ENCODE results near the gene CACNB4. TPM values are rescaled to one million over a fixed set of nuclear protein-coding genes. Genes with fewer than 3 reads are reported as not detected.
"Not testable (repeated sequence)": the region's sequence is repeated elsewhere in the genome, so short reads cannot be mapped to it uniquely, and the experiment has no call there.

Gene CACNB4
- polyA plus RNA-seq, 2 of the 4 experiments (the other 2 are of a cell fraction) = 0.25 to 0.53 TPM

GRCh38 chr2:152093464-152093863 is 5.4 kb downstream of the CACNB4 start:
- no peak for TF ChIP-seq RCOR1 (IDR thresholded peaks at IDR 0.05; ENCODE audit: low read depth, low read length)
- no peak for TF ChIP-seq NR3C1 (IDR thresholded peaks at IDR 0.05)
- no peak for TF ChIP-seq HDAC2 (IDR thresholded peaks at IDR 0.05)
- no peak for TF ChIP-seq EP300 (IDR thresholded peaks at IDR 0.05)
- TF ChIP-seq, protein P1, sequence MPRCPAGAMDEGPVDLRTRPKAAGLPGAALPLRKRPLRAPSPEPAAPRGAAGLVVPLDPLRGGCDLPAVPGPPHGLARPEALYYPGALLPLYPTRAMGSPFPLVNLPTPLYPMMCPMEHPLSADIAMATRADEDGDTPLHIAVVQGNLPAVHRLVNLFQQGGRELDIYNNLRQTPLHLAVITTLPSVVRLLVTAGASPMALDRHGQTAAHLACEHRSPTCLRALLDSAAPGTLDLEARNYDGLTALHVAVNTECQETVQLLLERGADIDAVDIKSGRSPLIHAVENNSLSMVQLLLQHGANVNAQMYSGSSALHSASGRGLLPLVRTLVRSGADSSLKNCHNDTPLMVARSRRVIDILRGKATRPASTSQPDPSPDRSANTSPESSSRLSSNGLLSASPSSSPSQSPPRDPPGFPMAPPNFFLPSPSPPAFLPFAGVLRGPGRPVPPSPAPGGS (IDR thresholded peaks at IDR 0.05) = no peak
- no peak for TF ChIP-seq HOXA7 (CRISPR knock-in tag; IDR thresholded peaks at IDR 0.05)
- TF ChIP-seq ESRRA (IDR thresholded peaks at IDR 0.05; ENCODE audit: borderline replicate concordance, low read length) = no peak
- TF ChIP-seq HOXB5 (CRISPR knock-in tag; IDR thresholded peaks at IDR 0.05) = no peak
- TF ChIP-seq POLR2A (IDR thresholded peaks at IDR 0.05; ENCODE audit: low read length) = no peak
- TF ChIP-seq NPAS2 (CRISPR knock-in tag; IDR thresholded peaks at IDR 0.05; ENCODE audit: borderline replicate concordance) = no peak
- no peak for TF ChIP-seq EHF (CRISPR knock-in tag; IDR thresholded peaks at IDR 0.05)
- no peak for TF ChIP-seq MAZ (IDR thresholded peaks at IDR 0.05; ENCODE audit: borderline replicate concordance, low read depth, low read length)
- DNase-seq (ENCODE audit: low read depth in 1 of 2, low spot score in 1 of 2) = no peak
- CTCF ChIA-PET = no interaction called here
- Histone ChIP-seq H3K4me1 (peaks cover 8% of the 10 kb centered on the region; the same call in 1 of the 3 replicates), H3K4me3 (no peak overlapping the region), H3K9me3 (no peaks in the 10 kb centered on the region), H3K27ac (no peak overlapping the region), H3K4me2 (no peak overlapping the region)
- ATAC-seq = no peak
- POLR2A ChIA-PET = no interaction called here
- WGBS (ENCODE audit: missing lambda C conversion rate) = 86% methylated on average over 2 of the region's 2 CpGs
- FAIRE-seq = no peak

GRCh38 chr2:152092095-152092494 is 6.7 kb downstream of the CACNB4 start:
- 69% methylated on average over 2 of the region's 2 CpGs for WGBS (ENCODE audit: missing lambda C conversion rate)
- no peaks in the 10 kb centered on the region for H3K9me3 ChIP-seq
- FAIRE-seq (no peak), ATAC-seq (no peak), DNase-seq (ENCODE audit: low read depth in 1 of 2, low spot score in 1 of 2) (no peak)
- no peak for TF ChIP-seq ELK1 (IDR thresholded peaks at IDR 0.05; ENCODE audit: low read depth, low read length)
- TF ChIP-seq CHD4 (IDR thresholded peaks at IDR 0.05; ENCODE audit: borderline replicate concordance) = no peak
- TF ChIP-seq KDM1A (IDR thresholded peaks at IDR 0.05; ENCODE audit: low read depth) = no peak
- TF ChIP-seq GATA3 (IDR thresholded peaks at IDR 0.05; ENCODE audit: borderline replicate concordance) = no peak
- no peak for TF ChIP-seq SMC3 (IDR thresholded peaks at IDR 0.05)
- TF ChIP-seq, protein P2, sequence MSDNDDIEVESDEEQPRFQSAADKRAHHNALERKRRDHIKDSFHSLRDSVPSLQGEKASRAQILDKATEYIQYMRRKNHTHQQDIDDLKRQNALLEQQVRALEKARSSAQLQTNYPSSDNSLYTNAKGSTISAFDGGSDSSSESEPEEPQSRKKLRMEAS (IDR thresholded peaks at IDR 0.05) = no peak
- no peak for TF ChIP-seq HES2 (IDR thresholded peaks at IDR 0.05)
- TF ChIP-seq CEBPB (IDR thresholded peaks at IDR 0.05) = no peak
- TF ChIP-seq RARB (CRISPR knock-in tag; IDR thresholded peaks at IDR 0.05) = no peak
- H3K27ac ChIP-seq = no peak overlapping the region
- peaks cover under 1% of the 10 kb centered on the region; the same call in 1 of the 3 replicates for H3K4me1 ChIP-seq
- no peak overlapping the region for H3K4me3 ChIP-seq
- ChIA-PET CTCF (no interaction called here), POLR2A (no interaction called here)
- H3K4me2 ChIP-seq = no peak overlapping the region

GRCh38 chr2:152090726-152091125 is 8.1 kb downstream of the CACNB4 start:
- H3K27ac ChIP-seq; ATAC-seq; H3K9me3 ChIP-seq; FAIRE-seq; DNase-seq (ENCODE audit: low read depth in 1 of 2, low spot score in 1 of 2); POLR2A ChIA-PET; H3K4me2 ChIP-seq; H3K4me1 ChIP-seq; H3K4me3 ChIP-seq: not testable (repeated sequence)
- 82% methylated on average over 4 of the region's 4 CpGs for WGBS (ENCODE audit: missing lambda C conversion rate)
- CTCF ChIA-PET = interaction anchor here (0.6 kb wide), 1 partner anchor 19 kb away, joined by 3 read pairs; no protein-coding TSS in a partner anchor

DNA sequence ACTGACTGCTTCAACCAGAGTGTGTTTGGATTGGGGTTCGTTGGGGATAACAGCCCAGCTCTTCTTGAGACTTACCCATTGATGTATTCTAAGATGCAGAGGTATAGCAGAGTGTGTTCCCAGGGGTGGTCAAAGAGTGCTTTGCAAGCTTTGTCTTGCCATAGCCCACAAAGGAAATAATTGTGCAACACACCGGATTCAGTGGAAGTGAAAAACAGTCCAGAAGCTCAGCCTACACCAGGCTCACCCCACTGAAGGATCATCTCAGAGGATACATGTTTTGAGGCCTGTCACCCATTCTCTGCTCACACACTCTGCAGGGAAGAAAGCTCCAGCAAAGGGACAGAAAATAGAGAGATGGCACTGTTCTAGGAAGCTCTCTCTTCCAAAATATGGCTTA is 9.6 kb downstream of the CACNB4 start:
- CTCF ChIA-PET = no interaction called here
- ATAC-seq (no peak), FAIRE-seq (no peak), DNase-seq (ENCODE audit: low read depth in 1 of 2, low spot score in 1 of 2) (no peak)
- Histone ChIP-seq H3K27ac (no peak overlapping the region), H3K4me3 (no peak overlapping the region), H3K4me1 (no peaks in the 10 kb centered on the region), H3K9me3 (no peaks in the 10 kb centered on the region), H3K4me2 (no peak overlapping the region)
- POLR2A ChIA-PET = no interaction called here
- WGBS (ENCODE audit: missing lambda C conversion rate) = 58% methylated on average over 2 of the region's 2 CpGs
- TF ChIP-seq, protein P3, sequence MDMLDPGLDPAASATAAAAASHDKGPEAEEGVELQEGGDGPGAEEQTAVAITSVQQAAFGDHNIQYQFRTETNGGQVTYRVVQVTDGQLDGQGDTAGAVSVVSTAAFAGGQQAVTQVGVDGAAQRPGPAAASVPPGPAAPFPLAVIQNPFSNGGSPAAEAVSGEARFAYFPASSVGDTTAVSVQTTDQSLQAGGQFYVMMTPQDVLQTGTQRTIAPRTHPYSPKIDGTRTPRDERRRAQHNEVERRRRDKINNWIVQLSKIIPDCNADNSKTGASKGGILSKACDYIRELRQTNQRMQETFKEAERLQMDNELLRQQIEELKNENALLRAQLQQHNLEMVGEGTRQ (IDR thresholded peaks at IDR 0.05) = no peak
